A673 (cell line): Measurements from ENCODE around the gene PCBD2.

Experiments used
- CTCF ChIP-seq: fragments of 300-800, 200-600 bp; sonication (generic); conservative IDR thresholded peaks from 2 replicates; pipeline ENCODE4 v1.5.1; 2017; ENCODE audit warnings: low read depth, mild to moderate bottlenecking, antibody characterized with exemption, low read length, moderate library complexity, mixed read lengths
- EZH2 ChIP-seq: fragments of 200-600 bp; sonication (generic); IDR thresholded peaks from 2 replicates; pipeline ENCODE4 v1.6.1; 2017; ENCODE audit warnings: borderline replicate concordance, low read depth, mild to moderate bottlenecking, mixed read lengths, antibody characterized with exemption, low read length; ENCODE audit not compliant: poor library complexity, severe bottlenecking

DNA sequence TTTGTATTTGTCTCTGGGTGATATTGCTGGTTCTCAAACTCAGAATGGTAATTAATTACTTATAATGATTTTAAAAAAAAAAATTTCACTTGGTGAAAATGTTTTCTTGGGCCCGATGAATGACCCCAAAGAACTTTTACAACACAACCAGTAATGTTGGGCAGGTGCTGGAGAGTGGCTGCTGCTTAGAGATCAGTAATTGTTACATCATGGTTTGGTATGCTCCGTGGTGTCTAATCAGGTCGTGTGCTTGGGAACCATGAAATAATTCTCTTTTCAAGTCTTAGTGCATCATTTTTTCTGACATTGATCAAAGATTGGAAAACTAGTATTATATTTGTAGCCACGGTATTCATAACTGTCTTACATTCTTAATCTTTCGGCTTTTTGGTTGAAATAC is 29.3 kb downstream of the PCBD2 start:
- no peak for TF ChIP-seq CTCF
- TF ChIP-seq EZH2, result no peak
